GM10266 (cell line): ENCODE results near the gene LY86.

Source experiments
- DNase-seq: peaks from one replicate; pipeline ENCODE4 v3.0.0; 2012; ENCODE audit errors: extremely low spot score
- CTCF ChIP-seq: IDR thresholded peaks from 2 replicates; pipeline ENCODE4 v1.5.1; 2012; ENCODE audit warnings: mild to moderate bottlenecking, low read depth; ENCODE audit not compliant: control insufficient read depth, insufficient read depth; ENCODE audit errors: missing control alignments

The LY86 gene

GRCh38 chr6:6547110-6547879 lies 41.2 kb upstream of the LY86 start:
- peak; percentile 87 for DNase-seq
- TF ChIP-seq CTCF: peak; percentile 93

- DNase-seq: peak; percentile 0
Measured at GRCh38 chr6:6556161-6556737, 32.3 kb upstream of the LY86 start.

GRCh38 chr6:6556738-6557503 lies 31.6 kb upstream of the LY86 start:
- peak; percentile 49 for DNase-seq
- peak; percentile 84 for TF ChIP-seq CTCF

More at GRCh38 chr6:6556161-6556737, 32.3 kb upstream of the LY86 start:
- TF ChIP-seq CTCF: no peak

- TF ChIP-seq CTCF: no peak
- no peak for DNase-seq
Measured at GRCh38 chr6:6557504-6557839, 31.0 kb upstream of the LY86 start.

- DNase-seq: no peak
- no peak for TF ChIP-seq CTCF
Measured at GRCh38 chr6:6557886-6558285, 30.6 kb upstream of the LY86 start.

GRCh38 chr6:6559994-6560570 lies 28.4 kb upstream of the LY86 start:
- TF ChIP-seq CTCF: no peak

More at GRCh38 chr6:6559994-6560570, 28.4 kb upstream of the LY86 start:
- DNase-seq: no peak
